Liver (tissue), 3 donors: Measurements from ENCODE around the gene WDR1.

Experiments used
- RAD21 ChIP-seq, 2 donors: IDR thresholded peaks; 2 replicates each; pipeline ENCODE4 v1.6.1; 2016; ENCODE audit warnings: antibody characterized with exemption in 2 of 2, mild to moderate bottlenecking in 2 of 2
- YY1 ChIP-seq: IDR thresholded peaks from 2 replicates; pipeline ENCODE4 v1.6.1; 2016; ENCODE audit warnings: antibody characterized with exemption, mild to moderate bottlenecking
- TF ChIP-seq, protein P1 (sequence below): fragments of 150-350 bp; IDR thresholded peaks from 2 replicates; pipeline ENCODE4 v1.5.1; 2017; ENCODE audit warnings: improper control_type of control experiment, low read depth, low read length; ENCODE audit not compliant: missing input control
- donor health status: healthy.
- donor health status: healthy.

DNA sequence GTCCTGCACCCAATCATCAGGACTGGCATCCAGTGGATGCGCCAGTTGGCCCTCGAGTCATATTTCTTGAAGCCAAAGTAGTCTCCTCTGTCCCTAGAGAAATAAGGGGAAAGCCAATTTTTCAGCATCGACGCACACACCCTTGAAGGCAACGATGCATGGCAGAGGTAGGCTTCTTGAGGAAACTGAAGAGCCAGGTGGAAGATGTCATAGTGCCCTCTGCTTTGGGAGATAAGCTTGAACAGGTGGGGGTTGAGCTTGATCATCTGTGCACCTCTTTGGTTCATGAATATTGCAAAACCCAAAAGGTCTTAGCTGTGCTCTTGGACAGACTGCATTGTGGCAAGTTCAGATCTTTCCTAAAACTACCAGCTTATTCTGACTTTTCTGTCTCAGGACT is 34.6 kb upstream of the WDR1 start:
- TF ChIP-seq YY1 (no peak), RAD21 (IDR thresholded peaks at IDR 0.05) (no peak)
- TF ChIP-seq, protein P1, sequence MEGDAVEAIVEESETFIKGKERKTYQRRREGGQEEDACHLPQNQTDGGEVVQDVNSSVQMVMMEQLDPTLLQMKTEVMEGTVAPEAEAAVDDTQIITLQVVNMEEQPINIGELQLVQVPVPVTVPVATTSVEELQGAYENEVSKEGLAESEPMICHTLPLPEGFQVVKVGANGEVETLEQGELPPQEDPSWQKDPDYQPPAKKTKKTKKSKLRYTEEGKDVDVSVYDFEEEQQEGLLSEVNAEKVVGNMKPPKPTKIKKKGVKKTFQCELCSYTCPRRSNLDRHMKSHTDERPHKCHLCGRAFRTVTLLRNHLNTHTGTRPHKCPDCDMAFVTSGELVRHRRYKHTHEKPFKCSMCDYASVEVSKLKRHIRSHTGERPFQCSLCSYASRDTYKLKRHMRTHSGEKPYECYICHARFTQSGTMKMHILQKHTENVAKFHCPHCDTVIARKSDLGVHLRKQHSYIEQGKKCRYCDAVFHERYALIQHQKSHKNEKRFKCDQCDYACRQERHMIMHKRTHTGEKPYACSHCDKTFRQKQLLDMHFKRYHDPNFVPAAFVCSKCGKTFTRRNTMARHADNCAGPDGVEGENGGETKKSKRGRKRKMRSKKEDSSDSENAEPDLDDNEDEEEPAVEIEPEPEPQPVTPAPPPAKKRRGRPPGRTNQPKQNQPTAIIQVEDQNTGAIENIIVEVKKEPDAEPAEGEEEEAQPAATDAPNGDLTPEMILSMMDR: no peak
